Upper lobe of left lung (tissue), 4 donors: ENCODE data around the gene TARDBP.

Experiments
- POLR2A ChIP-seq, 4 donors: fragments of 450-650 bp; IDR thresholded peaks; one replicate each; pipeline ENCODE4 v1.5.1; 2016 to 2017; ENCODE audit warnings: antibody characterized with exemption in 4 of 4, mild to moderate bottlenecking in 2 of 4
- TF ChIP-seq, protein P1 (sequence below), 6 experiments: fragments of 450-650 bp in 4 of 6; fragments of 200-600 bp in 2 of 6; sonication (generic) in 2 of 6; IDR thresholded peaks; one replicate each; pipeline ENCODE4 v1.5.1; 2016 to 2019; ENCODE audit warnings: antibody characterized with exemption in 6 of 6

- TF ChIP-seq POLR2A (IDR thresholded peaks at IDR 0.05), result no peak
- TF ChIP-seq, protein P1, sequence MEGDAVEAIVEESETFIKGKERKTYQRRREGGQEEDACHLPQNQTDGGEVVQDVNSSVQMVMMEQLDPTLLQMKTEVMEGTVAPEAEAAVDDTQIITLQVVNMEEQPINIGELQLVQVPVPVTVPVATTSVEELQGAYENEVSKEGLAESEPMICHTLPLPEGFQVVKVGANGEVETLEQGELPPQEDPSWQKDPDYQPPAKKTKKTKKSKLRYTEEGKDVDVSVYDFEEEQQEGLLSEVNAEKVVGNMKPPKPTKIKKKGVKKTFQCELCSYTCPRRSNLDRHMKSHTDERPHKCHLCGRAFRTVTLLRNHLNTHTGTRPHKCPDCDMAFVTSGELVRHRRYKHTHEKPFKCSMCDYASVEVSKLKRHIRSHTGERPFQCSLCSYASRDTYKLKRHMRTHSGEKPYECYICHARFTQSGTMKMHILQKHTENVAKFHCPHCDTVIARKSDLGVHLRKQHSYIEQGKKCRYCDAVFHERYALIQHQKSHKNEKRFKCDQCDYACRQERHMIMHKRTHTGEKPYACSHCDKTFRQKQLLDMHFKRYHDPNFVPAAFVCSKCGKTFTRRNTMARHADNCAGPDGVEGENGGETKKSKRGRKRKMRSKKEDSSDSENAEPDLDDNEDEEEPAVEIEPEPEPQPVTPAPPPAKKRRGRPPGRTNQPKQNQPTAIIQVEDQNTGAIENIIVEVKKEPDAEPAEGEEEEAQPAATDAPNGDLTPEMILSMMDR (IDR thresholded peaks at IDR 0.05), result no peak
Measured at GRCh38 chr1:11042065-11042464, 29.6 kb downstream of the TARDBP start.
